Muscle of arm (tissue), 12 donors: ENCODE data around the gene LAMB1. TPM values are rescaled to one million over a fixed set of nuclear protein-coding genes. Genes with fewer than 3 reads are reported as not detected.

Experiments
- DNase-seq: peaks from one replicate; pipeline ENCODE4 v3.0.0-alpha.2; 2013
- polyA plus RNA-seq, 12 donors: library from polyadenylated mRNA; unstranded; fragments of 120-200 nt; gene quantifications; one replicate each; pipeline ENCODE4 v1.2.1, GENCODE V29; 2013; ENCODE audit not compliant: insufficient read length in 12 of 12

LAMB1 gene
- polyA plus RNA-seq, 12 donors = 115 to 810 (median 515) TPM

DNA sequence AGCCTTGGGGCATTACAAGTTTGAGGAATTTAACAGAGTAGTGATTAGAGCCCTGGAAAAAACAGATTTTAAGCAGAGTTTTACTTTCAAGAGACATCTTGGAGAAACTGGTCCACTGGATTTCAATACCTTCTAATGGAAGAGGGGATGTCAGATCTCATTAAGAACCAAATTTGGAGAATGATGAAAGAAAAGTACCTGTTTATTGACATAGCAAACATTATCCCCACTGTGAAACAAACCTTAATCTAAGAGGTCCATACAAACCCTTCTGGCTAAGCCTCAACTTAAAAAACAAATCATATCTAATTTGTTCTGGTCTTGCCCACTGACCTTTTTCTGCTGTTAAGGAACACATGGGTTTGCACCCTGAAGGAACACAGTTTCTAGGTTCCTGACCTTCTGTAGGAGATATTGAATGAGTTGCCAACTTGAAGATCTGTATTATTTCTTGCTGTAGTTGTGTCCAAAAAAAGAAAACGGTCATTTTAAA is 53.5 kb downstream of the LAMB1 start:
- no peak for DNase-seq

DNA sequence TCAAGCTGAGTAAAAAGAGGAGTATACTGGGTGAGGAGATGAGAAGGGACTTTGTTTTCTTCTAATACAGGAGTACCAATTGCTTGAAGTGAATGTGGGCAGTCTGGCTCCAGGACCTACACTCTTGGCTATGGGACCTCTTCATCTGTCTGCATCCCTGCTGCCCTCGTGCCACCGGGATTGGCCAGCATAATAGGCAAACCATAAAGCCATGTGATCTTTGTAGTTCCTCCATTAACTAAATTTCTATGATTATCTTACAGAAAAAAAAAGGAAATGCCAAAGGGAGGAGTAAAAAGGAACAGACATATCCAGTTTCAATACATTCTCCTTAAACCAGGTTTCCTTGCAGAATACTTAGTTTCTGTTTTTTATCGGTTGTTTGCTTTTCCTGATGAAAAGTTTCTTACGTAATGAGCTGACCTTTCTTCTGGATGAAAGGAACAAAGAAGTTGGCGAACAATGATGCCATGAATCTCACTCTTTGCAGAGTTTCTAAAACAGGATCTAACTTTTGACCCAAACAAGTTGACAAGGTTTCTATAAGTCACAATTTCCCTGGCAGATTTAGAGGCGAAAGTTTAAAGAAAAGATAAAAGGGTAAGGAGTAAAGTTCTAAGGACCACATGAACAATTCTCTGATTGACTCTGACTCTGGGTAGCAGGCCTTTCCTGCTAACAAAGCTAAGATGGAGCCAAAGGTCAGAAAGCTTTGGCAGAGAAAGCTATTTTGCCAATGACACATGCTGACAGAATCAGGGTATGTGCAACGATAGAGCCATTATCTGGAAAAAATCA is 54.1 kb downstream of the LAMB1 start:
- DNase-seq = no peak

DNA sequence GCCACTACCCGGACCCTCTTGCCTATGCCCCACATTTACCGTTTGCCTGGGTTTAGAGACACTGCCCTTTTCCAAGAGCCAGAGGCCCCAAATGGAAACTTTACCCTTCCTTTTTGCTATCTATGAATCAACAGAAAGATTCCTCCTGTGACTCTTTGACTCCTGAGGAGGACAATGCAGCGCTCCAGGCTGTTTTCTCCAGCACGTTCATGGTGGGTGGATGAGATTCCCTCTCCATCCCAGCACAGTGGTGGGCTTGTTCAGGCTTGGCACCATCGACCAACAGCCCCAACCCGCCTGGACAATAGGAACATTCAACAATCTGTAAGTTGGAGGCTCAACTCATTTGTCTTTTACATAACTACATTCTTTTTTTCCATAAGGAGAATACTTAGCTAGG is 56.1 kb downstream of the LAMB1 start:
- DNase-seq = no peak

DNA sequence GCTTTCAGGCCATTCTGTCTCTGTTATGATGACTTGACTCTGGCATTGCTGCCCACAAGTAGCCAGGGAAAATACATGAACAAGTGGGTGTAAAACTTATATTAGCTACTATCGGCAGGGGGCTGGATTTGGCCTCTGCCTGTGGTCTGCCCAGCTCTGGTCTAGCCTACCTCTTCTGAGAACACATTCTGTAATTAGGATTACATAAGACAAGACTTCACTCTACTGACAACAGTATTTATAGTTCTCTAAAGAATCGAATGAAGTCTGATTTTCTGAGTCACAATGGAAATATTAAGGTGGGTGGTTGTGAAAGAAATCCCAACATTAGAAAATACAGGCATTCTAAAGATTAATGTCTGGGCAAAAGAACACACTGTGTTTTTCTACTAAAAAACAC is 56.5 kb downstream of the LAMB1 start:
- DNase-seq = no peak

DNA sequence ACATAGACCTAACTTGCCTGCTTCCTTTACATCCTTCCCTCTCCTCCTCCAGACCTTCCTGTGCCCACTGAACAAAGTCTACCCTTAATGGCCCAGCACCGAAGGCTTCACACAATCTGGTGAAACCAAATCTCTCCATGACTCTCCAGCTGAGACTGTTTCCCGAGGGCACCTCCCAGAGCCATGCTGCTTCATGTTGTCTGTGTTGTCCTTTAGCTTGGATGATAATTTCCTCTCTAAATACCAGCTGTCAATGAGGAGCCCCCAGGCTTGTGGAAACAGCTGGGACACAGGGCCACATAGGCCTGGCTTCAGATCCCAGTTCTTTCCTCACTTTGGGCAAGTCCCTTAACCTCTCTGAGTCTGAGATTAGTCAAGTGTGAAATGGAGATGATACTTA is 57.6 kb downstream of the LAMB1 start:
- no peak for DNase-seq

DNA sequence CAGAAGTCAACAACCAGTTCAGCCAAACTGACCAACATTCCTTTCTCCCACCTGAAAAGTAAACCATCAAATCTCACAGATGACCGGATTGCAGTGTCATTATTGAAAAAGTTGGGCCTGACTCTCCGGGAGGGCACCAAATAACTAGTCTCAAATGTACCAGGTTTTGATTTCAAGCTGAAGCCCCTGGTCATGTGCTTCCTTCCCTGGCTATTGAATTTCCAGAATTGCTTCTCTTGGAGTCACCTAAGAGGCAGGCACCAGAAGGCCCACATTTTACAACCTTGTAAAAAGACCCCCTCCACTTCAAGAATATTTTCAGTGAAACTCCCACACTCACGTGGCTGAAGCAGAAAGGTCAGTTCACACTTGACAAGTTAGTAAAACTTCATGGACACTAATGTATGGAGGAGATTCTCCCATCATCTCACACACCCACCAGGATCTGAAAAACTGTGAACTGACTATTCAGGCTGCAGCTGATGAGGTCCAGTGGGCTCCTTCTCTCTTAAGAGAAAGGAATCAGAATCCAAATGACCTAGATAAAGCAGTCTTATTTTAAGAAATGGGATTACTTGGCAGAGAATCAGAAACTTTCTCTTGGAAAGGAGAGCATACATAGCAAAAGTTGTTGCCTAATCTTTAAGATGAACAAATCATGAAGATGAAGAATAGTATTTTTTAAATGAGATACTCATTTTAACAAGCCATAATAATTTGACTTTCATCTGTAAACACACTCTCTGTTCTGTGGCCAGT is 58.4 kb downstream of the LAMB1 start:
- DNase-seq = no peak

DNA sequence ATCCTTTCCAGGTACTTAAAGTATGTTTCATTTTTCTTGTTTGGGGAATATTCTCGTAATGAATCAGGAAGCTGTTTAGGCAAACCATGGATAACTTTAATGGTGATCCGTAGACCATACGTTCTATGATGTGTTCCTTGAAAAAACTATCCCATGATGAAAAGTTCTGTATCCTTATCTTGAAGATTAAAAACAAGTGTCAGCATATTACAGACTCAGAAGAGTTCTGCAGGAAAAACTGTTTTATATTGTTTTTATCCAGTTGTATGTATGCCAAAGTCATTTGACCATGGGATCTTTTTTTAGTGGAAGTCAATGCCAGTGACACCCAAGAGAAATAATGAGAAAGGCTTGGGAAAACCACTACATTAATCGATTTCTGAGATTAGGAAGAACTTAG is 59.9 kb downstream of the LAMB1 start:
- DNase-seq = no peak

DNA sequence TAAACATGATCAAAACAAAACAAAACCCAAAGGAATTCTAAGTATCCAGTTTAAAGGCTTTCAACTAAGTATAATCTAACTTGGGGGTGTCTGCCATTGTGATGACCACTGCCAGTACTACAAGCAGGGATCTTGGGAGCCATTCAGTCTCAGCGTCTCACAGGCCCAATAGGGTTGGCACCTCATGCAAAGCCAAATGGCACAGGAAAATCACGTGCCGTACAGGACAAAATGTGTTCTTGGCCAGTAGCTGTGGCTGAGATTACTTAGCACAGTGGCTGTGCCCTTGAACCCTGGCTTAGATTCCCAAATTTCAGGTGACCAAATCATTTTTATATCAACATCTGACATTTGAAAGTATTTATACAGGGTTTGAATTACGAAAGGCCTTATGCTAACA is 62.0 kb downstream of the LAMB1 start:
- DNase-seq = no peak

DNA sequence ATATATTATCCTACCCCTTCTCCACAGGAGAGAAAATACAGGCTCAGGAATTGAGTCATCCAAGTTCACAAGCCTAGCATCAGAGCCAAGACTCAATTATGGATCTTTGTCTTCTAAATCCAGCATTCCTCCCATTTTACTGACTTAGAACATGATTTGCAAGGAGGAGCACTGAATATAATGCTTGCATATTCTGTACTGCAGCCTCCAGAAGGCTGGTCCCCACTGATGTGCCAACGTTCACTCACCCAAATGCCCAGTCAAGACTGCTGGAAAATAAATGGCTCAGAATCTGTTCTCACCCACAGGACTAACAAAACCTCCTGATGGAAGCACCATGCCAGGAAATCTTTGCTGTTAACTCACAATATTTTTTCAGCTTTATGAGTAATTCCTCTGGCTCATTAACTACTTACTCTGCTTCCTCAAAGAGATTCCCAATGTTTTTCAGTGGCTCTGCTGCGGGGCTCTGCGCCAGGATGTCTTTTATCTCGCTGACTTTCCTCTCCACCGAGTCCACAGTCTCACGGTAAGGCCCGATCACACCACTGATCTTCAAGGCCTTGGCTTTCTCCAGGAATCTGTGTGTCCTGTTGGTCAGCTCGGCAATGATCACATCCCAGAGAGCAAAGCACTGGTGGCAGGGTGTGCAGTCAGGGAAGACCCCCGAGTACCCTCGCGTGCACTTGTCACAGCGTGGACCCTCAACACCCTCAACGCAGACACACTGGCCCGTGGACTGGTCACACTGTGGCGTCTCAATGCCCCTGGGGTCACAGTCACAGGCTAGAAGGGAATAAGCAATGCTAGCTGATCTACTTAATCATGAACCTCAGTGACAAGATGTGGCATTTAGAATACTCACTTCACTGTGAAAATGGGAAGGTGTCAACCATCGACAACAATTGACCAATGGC is 63.1 kb downstream of the LAMB1 start:
- DNase-seq = no peak

DNA sequence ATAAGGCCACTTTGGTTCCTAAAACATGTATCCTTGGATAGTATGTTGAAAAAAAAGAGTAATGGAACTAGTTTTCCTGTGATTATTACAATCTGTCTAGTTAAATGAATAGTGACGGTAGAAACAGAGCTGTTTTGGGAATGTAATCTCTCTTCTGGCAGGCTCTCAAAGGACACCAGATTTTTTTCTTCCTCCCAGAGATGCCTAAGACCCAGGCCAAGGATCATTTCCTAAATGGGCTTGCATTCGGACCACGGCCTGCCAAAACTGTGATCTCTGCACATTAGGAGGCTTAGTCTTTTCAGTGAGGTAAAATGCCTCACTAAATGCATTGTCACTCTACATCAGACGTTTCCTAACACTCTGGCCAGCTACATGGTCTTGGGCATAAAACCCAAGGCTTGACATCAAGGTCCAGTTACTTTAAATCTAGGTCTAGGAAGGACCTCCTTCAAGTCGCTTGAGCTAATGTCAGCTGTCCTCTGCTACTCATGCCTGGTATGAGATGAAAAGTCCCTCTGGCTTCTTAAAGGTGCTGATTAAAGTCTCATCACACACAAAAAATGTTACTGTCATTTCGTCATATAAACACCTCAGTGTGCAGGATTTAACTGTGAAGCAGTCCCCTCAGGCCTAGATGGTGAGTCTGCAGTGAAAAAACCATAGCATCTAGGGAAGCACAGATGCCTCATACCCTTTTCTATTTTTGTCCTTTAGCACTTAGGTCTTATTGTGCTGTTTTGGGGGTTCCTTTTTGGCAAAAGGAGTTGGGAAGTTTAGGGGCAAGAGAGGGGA is 64.3 kb downstream of the LAMB1 start:
- no peak for DNase-seq

DNA sequence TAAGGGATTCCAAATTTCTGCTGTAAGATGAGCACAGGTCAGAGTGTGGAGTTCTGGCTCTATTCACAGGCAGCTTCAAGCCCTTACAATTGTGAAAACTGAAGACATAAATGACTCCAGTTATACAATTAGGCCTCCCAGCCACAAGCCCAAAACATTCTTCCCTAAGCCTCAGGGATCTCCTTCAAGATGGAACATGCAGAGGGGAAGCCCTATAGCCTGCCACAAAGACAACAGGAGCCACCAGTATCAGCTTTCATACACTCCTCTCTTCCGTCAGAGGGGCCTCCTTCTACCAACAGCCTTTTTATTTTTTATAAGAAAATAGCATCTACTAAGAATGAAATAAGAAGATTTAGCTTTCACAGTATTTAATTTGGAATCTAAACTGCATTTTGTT is 65.4 kb downstream of the LAMB1 start:
- DNase-seq = no peak

DNA sequence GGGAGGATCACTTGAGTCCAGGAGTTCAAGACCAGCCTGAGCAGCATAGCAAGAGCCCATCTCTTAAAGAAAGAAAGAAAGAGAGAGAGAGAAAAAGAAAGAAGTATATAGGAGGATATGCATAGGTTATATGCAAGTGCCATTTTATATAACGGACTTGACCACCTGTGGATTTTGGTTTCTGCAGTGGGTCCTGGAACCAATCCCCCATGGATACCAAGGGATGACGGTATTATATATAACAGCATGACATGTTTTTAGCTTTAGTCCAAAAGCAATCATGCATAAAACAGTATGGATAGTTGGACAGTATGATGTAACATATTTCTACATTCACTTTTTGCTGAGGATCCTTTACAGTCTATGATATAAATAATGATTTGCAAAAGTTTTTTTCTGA is 66.6 kb downstream of the LAMB1 start:
- DNase-seq = no peak

DNA sequence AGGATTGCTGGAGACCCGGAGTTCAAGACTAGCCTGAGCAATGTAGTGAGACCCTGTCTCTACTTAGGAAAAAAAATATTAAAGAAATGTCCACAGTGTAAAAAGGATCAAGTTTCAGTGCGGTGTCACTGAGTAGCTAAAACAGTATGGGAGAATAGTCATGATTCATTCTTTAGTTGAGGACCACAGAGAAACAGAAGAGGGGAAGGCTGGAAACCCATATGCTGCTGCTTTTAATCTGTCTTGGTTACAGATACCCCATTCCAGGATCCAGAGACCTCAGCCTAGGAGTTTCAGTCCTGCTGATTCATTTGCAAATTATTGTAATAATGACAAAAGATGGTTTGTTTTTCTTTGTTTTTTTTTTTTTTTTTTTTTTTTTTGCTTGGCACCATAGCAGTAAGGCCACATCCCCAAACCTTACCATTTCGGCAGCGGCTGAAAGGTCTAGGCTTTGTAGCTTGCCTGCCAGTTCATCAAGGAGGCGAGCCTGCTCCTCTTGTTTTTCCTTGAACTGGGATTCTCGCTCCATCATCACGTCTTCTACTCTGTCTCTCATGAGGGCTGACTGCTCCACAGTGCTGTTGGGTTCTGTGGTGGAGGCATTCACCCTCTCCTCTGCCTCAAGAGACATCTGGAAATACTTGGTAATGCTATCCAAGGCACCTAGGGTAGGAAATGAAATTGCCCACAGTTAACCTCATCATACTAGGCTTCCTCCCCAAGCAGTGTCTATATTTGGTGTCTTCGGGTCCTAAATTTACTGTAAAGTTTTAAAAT is 67.8 kb downstream of the LAMB1 start:
- no peak for DNase-seq

DNA sequence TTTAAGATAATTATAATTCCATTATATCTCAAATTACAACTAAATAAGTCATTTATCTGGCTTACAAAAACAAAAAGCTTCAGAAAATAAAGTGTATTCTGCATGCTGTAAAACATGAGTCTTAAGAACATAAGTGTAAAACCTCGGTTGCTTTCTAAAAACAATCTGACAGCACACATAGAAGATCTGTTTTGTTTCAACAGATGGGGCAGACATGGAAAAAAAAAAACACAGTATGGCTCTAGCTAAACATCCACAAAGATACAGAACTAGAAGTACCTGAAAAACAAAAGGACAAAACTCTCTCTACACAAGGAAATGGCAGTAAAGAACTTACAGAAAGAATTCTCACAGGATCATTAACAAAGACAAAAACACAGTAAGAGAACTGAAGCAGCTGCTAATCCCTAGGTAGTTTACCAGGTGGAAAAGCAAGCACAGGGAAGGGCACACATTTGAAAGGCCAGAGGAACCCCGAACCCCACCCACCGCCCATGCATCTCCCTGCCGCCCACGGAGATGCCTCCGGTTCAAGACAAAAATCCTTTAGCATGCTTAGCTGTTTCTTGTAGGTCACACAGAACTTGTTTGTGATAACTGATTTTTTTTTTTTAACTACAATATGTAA is 69.5 kb downstream of the LAMB1 start:
- no peak for DNase-seq

DNA sequence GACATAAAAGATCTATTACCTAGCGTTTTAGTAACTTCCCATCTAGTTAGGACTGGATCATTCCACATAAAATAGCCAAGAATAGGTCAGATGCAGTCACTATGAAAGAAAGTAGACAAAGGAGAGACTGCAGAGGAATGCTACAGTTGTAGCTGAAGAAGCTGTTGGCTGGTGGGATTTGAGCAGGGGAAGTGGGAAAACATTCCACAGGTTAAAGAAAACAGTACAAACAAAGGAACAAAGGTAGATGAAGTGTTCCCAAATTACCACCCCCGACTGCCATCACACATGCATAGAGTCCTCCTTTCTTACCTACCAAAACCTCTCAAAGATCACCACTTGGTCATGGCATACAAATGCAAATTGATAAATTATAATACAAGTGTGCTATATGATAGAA is 70.2 kb downstream of the LAMB1 start:
- no peak for DNase-seq

DNA sequence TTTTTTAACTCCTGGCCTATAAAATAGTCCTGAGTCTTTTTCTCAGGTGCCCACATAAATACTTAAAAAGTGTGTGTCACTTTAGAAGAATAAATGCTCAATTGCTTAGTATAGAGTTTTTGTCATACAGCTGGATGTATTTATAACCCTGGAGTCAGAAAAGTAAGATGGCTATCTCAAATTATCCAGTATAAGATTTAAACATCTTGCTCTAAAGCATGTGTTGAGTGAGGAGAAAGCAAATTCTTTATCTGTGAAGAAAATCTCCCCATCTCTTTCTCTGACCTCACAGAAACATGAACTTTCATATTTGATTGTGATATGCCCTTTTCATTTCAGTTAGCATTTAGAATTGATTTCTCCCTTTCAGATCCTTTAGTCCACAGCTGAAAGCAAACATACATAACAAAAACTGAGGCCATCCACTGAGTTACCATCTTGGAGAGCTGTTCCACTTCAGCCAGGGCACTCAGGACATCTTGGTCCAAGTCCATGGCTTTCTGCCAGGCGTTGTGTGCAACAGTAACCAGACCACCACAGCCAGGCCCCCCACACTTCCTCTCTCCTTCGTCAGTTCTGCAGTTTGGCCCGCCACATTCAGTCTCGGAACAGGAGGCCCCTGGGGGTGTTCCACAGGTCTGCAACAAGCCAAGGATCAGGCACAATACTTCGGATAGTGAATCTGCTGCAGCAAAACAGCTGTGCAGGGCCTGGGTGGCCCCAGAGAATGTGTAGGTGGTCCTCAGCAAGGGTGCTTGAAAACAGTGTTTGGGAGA is 71.0 kb downstream of the LAMB1 start:
- no peak for DNase-seq

DNA sequence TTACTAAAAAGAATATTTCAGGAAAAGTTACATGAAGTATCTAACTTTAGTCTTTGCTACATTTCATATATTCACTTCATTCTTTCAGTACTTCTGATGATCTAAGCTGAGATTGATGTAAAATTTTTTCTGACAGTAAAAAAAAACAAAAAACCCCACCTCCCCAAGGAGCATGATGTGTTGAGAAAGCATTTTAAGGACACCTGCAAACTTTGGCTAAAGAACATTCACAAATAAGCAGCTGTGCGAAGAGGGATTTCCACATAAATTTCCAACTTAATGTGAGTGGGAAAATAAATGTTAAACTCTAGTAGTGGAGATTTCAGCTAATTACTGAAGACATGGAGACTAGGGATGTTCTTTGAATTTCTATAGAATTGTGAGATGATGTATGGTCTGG is 76.5 kb downstream of the LAMB1 start:
- peak; percentile 62 for DNase-seq

DNA sequence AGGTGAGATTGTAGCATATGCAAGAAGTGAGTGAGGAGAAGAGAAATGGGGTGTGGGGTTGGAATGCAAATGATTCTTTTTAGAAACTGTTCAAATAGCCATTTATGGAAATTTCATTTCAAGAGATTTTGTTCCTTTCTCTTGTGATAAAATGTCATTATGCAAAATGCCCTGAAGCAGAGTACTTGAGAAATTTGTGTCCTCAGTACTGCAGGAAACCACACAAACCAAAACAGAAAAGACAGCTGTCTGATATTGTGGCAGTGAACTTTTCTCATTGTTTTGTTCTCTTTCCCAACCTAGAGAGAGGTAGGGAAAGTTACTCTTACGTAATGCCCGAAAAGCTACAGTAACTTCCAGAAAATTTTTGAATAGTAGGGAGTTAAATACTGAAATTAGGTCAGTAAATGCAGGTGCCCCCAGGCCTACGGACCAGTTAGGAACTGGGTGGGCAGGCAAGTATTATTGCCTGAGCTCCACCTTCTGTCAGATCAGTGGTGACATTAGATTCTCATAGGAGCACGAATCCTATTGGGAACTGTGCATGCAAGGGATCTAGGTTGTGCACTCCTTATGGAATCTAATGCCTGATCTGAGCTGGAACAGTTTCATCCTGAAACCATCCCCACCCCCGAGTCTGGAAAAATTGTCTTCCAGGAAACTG is 78.0 kb downstream of the LAMB1 start:
- DNase-seq = no peak

DNA sequence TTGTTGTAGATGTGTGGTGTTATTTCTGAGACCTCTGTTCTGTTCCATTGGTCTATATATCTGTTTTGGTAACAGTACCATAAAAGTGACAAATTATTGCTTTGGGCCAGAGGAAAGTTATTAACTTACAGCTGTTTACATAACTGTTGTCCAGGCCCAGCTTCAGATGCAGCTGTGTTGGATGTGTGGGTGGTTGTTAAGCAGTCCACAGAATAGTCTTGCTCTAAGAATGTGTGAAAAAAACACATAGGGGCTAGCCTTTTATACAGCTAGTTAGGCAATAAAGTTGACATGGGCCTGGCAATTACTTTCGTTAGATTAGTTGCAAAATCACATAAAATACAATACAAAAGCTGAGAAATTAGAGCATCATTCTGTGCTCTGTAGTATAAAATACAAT is 80.1 kb downstream of the LAMB1 start:
- DNase-seq = no peak
